ENCODE data around the gene RIPPLY2.

Gene RIPPLY2

DNA sequence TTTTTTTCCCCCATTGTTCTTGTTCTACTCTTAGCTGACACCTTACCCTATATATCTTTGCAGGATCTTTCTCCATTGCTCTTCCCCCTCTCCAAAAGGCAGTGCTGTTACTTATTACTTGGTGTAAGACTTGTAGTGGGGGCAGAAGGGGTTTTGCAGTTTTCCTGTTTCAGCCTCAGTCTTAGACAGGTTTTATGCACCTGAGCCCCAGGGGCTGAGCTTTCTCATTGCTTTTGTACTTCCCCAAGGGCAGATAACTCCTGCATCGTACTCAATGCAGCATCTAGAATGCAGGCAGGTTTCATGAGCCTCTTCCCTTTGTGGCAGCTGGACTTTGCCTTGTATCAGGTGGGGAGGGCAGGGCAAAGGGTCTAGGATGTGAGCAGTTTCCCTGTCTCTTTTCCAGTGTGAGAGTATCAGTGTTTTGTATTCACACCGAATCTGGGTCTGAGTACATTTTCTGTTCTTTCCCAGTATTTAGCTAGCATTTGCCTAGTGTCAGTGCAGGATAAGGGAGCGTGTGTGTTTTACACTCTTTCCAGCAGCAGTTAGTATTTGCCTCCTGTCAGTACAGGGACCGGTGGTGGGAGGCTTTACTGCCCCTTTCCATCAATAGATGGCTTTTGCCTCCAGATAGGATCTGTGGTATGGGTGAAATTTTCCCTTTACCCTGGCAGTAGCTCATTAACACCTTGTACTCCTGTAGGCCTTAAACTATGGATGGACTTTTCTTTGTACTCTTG lies 25.9 kb downstream of the RIPPLY2 start:
- no peak for ATAC-seq
- TF ChIP-seq GLIS3 (CRISPR knock-in tag; IDR thresholded peaks at IDR 0.05) (no peak), CREB5 (CRISPR knock-in tag; IDR thresholded peaks at IDR 0.05; ENCODE audit: low read depth) (no peak), RARB (CRISPR knock-in tag; IDR thresholded peaks at IDR 0.05) (no peak), ZFP3 (CRISPR knock-in tag; IDR thresholded peaks at IDR 0.05) (no peak), SNAI2 (CRISPR knock-in tag; IDR thresholded peaks at IDR 0.05) (no peak), ZNF70 (CRISPR knock-in tag; IDR thresholded peaks at IDR 0.05) (no peak), ZC3H10 (CRISPR knock-in tag; IDR thresholded peaks at IDR 0.05) (no peak), ISL1 (CRISPR knock-in tag; IDR thresholded peaks at IDR 0.05) (no peak), ZNF565 (CRISPR knock-in tag; conservative IDR thresholded peaks at IDR 0.05; ENCODE audit: low read depth) (no peak), POU6F1 (CRISPR knock-in tag; IDR thresholded peaks at IDR 0.05; ENCODE audit: borderline replicate concordance, low read depth) (no peak), ZFP30 (CRISPR knock-in tag; IDR thresholded peaks at IDR 0.05) (no peak), CSDC2 (CRISPR knock-in tag; IDR thresholded peaks at IDR 0.05) (no peak), ARNTL (CRISPR knock-in tag; IDR thresholded peaks at IDR 0.05; ENCODE audit: borderline replicate concordance, low read depth) (no peak), TOX (CRISPR knock-in tag; IDR thresholded peaks at IDR 0.05; ENCODE audit: borderline replicate concordance) (no peak), PPARA (CRISPR knock-in tag; IDR thresholded peaks at IDR 0.05; ENCODE audit: borderline replicate concordance) (no peak)
- TF ChIP-seq, protein P1, sequence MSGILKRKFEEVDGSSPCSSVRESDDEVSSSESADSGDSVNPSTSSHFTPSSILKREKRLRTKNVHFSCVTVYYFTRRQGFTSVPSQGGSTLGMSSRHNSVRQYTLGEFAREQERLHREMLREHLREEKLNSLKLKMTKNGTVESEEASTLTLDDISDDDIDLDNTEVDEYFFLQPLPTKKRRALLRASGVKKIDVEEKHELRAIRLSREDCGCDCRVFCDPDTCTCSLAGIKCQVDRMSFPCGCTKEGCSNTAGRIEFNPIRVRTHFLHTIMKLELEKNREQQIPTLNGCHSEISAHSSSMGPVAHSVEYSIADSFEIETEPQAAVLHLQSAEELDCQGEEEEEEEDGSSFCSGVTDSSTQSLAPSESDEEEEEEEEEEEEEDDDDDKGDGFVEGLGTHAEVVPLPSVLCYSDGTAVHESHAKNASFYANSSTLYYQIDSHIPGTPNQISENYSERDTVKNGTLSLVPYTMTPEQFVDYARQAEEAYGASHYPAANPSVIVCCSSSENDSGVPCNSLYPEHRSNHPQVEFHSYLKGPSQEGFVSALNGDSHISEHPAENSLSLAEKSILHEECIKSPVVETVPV (CRISPR knock-in tag; IDR thresholded peaks at IDR 0.05), result no peak

DNA sequence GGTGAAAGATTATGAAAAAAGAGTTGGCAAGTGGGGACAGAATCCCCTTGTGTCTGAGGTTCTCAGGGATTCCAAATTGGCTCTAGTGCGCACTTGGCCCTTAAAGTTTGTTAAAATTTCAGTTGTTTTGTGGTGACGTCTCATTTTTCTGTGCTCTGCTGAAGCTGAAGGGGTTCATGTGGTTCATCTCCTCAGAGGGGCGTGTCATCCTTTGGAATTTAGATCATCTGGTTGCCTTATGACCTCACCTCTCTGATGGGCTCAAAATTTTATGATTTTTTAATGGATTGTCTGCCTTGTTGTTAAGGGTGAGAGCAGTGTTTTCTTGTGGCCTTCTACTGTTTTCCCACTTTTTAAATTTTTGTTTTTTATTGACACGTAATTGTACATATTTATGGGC lies 26.6 kb downstream of the RIPPLY2 start:
- TF ChIP-seq, protein P2, sequence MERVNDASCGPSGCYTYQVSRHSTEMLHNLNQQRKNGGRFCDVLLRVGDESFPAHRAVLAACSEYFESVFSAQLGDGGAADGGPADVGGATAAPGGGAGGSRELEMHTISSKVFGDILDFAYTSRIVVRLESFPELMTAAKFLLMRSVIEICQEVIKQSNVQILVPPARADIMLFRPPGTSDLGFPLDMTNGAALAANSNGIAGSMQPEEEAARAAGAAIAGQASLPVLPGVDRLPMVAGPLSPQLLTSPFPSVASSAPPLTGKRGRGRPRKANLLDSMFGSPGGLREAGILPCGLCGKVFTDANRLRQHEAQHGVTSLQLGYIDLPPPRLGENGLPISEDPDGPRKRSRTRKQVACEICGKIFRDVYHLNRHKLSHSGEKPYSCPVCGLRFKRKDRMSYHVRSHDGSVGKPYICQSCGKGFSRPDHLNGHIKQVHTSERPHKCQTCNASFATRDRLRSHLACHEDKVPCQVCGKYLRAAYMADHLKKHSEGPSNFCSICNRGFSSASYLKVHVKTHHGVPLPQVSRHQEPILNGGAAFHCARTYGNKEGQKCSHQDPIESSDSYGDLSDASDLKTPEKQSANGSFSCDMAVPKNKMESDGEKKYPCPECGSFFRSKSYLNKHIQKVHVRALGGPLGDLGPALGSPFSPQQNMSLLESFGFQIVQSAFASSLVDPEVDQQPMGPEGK (CRISPR knock-in tag; IDR thresholded peaks at IDR 0.05; ENCODE audit: borderline replicate concordance), result no peak
- no peak for TF ChIP-seq CREB5 (CRISPR knock-in tag; IDR thresholded peaks at IDR 0.05; ENCODE audit: low read depth)
- no peak for TF ChIP-seq OSR1 (CRISPR knock-in tag; IDR thresholded peaks at IDR 0.05)
- TF ChIP-seq GLIS3 (CRISPR knock-in tag; IDR thresholded peaks at IDR 0.05), result no peak
- TF ChIP-seq ESRRG (CRISPR knock-in tag; IDR thresholded peaks at IDR 0.05), result no peak
- TF ChIP-seq, protein P1 (CRISPR knock-in tag; IDR thresholded peaks at IDR 0.05), result no peak
- TF ChIP-seq ZFP3 (CRISPR knock-in tag; IDR thresholded peaks at IDR 0.05), result no peak
- no peak for TF ChIP-seq SNAI2 (CRISPR knock-in tag; IDR thresholded peaks at IDR 0.05)
- TF ChIP-seq TCF4 (CRISPR knock-in tag; IDR thresholded peaks at IDR 0.05; ENCODE audit: borderline replicate concordance), result no peak
- no peak for TF ChIP-seq ZC3H10 (CRISPR knock-in tag; IDR thresholded peaks at IDR 0.05)
- TF ChIP-seq ZFP30 (CRISPR knock-in tag; IDR thresholded peaks at IDR 0.05), result no peak
- no peak for TF ChIP-seq BACH2 (CRISPR knock-in tag; IDR thresholded peaks at IDR 0.05; ENCODE audit: borderline replicate concordance)
- no peak for TF ChIP-seq PPARA (CRISPR knock-in tag; IDR thresholded peaks at IDR 0.05; ENCODE audit: borderline replicate concordance)
- no peak for TF ChIP-seq RARB (CRISPR knock-in tag; IDR thresholded peaks at IDR 0.05)
- TF ChIP-seq TOX (CRISPR knock-in tag; IDR thresholded peaks at IDR 0.05; ENCODE audit: borderline replicate concordance), result no peak
- no peak for TF ChIP-seq ZNF70 (CRISPR knock-in tag; IDR thresholded peaks at IDR 0.05)
- TF ChIP-seq, protein P3, sequence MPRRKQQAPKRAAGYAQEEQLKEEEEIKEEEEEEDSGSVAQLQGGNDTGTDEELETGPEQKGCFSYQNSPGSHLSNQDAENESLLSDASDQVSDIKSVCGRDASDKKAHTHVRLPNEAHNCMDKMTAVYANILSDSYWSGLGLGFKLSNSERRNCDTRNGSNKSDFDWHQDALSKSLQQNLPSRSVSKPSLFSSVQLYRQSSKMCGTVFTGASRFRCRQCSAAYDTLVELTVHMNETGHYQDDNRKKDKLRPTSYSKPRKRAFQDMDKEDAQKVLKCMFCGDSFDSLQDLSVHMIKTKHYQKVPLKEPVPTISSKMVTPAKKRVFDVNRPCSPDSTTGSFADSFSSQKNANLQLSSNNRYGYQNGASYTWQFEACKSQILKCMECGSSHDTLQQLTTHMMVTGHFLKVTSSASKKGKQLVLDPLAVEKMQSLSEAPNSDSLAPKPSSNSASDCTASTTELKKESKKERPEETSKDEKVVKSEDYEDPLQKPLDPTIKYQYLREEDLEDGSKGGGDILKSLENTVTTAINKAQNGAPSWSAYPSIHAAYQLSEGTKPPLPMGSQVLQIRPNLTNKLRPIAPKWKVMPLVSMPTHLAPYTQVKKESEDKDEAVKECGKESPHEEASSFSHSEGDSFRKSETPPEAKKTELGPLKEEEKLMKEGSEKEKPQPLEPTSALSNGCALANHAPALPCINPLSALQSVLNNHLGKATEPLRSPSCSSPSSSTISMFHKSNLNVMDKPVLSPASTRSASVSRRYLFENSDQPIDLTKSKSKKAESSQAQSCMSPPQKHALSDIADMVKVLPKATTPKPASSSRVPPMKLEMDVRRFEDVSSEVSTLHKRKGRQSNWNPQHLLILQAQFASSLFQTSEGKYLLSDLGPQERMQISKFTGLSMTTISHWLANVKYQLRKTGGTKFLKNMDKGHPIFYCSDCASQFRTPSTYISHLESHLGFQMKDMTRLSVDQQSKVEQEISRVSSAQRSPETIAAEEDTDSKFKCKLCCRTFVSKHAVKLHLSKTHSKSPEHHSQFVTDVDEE (CRISPR knock-in tag; IDR thresholded peaks at IDR 0.05), result no peak
- TF ChIP-seq ZNF8 (CRISPR knock-in tag; IDR thresholded peaks at IDR 0.05), result no peak
- ATAC-seq, result no peak

Data from SK-N-SH treated with all-trans-retinoic acid at 6 μM for 48 hours (cell line).